Measurements from ENCODE around the gene RANGRF.
"Not testable (repeated sequence)": the region's sequence is repeated elsewhere in the genome, so short reads cannot be mapped to it uniquely, and the experiment has no call there.

The RANGRF gene, protein sequence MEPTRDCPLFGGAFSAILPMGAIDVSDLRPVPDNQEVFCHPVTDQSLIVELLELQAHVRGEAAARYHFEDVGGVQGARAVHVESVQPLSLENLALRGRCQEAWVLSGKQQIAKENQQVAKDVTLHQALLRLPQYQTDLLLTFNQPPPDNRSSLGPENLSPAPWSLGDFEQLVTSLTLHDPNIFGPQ

DNA sequence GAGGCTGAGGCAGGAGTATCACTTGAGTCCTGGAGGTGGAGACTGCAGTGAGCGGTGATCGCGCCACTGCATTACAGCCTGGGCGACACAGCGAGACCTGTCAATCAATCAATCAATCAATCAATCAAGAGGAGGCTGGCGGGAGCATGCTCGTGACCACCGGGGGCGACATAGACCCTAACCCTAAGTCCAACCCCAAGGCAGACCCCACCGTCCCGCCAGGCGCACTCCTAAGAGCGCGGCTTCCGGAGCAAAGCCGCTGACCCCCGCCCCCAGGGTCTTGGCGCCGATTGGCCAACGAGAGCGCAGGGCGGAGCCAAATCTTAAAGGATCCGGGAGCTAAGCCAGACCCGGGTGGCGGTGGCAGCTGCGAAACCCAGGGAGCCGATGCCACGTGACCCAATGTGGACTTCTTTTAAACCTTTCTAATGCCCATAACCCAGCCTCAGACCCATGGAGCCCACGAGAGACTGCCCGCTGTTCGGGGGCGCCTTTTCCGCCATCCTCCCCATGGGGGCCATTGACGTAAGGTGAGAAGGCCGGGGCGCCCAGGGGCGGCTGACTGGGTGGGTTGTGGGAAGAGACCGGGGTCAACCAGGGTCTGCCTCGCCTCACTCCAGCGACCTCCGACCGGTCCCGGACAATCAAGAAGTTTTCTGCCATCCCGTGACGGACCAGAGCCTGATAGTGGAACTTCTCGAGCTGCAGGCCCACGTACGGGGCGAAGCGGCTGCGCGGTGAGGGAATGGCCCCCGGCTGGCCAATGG, at the start of gene RANGRF:
Gene RANGRF (plus strand): TSS at position 335 of the 767 bp plus-strand sequence. CDS start 119 bp downstream, at position 454.
- DNase-seq, result peak; percentile 58 to 66 (median 64)

DNA sequence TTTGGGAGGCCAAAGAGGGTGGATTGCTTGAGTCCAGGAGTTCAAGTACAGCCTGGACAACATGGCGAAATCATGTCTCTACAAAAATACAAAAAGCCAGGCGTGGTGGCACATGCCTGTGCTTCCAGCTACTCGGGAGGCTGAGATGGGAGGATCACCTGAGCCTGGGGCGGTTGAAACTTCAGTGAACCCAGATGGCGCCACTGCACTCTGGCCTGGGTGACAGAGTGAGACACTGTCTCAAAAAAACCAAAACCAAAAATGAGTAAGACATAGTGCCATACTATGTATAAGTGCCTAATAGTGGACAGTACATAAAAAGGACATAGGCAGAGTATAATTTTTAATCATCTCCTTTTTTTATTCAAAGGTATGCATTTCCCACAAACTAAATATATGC, 44.6 kb upstream of the RANGRF start:
- DNase-seq, result no peak

DNA sequence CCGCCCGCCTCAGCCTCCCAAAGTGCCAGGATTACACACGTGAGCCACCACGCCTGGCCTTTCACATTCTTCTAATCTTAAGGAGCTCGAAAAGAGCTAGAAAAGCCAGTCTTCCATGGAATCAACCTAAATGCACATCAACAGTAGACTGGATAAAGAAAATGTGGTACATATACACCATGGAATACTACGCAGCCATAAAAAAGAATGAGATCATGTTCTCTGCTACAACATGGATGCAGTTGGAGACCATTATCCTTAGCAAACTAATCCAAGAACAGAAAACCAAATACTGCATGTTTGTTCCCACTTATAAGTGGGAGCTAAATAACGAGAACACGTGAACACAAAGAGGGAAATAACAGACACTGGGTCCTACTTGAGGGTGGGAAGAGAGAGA, 43.7 kb upstream of the RANGRF start:
- DNase-seq, result no peak

DNA sequence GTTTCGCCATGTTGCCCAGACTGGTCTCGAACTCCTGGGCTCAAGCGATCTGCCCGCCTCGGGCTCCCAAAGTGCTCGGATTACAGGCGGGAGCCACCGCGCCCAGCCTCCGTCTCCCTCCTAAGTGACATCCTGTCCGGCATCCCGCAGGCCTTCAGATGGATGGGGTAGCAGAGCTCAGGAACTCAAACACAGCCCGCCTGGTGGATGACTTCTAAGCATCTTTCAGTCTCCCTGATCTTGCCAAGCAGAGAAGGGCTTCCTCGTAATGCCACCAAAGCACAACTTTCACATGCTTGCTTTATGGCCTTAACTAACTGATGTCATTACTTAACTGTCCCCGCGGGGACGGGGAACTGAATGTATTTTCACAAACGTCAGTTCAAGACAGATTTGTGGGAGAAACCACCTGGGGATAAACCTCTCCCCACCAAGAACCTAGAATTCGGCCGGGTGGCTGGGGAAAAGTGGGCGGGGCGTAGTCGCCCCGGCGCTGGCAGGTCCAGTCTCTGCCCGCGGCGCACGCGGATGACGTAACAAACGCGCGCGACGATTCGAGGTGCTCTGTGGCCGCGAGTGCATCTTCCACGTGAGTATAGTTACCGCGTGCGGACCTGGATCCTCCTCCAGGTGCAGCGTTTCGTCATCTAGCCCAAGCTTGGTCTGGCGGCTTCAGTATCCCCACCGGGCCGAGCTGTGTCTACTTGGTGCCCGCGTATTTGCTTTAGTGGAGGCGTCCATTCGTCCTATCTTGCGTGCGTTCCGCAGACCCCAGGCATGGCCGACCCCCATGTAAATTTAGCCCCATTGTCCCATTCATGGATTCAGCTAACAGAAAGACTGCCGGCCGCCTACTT, 39.5 kb upstream of the RANGRF start, which contains the start of gene PFAS:
Gene PFAS (plus strand): TSS at position 539 of the 857 bp plus-strand sequence. CDS start 4,649 bp downstream, outside the sequence.
- DNase-seq, result peak; percentile 91 to 95 (median 93)

DNA sequence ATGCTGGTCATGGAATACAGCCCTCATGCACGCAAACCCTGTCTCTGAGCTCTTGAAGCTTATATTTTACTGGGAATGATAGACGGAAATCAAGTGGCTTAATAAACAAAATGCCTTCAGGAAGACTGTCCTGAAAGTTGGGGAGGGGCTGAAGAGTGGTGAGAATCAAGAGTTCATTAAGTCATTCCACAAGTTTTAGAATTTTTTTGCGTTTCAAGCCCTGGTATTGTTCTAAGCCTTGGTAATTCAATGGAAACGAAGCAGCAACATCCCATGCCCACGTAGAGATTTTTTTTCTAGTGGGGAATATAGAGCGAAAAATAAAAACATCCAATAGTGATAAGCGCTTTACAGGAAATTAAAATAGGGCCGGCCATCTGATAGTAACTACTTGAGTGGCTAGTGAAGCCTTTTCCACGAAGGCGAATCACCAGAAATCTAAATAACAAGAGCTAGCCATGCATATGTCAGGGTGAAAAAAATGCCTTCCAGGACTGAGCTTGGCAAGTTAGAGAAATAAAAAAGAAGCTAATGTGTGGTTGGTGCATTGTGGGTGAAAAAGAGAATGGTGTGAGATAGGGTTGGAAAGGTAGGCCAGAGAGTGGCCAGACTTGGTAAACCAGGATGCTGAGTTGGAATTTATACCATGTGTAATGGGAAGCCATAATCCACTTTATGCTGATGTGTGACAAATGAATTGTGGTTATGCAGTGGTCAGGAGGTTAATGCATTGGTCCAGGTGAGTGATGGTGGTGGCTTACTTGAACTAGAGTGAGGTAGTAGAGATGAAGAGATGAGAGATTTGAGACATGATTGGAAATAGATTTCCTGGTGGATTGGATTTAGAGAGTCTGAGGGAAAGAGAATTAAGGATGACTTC, 38.6 kb upstream of the RANGRF start:
- DNase-seq, result no peak

DNA sequence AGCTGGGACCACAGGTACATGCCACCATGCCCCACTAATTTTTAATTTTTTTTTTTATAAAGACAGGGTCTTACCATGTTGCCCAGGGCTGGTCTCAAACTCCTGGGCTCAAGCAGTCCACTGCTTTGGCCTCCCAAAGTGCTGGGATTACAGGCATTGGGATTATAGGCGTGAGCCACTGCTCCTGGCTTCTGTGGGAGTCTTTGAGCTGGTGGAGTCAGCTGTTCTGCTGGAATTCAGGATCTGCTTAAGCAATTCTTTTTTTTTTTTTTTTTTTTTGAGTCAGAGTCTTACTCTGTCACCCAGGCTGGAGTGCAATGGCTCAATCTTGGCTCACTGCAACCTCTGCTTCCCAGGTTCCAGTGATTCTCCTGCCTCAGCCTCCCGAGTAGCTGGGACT, 37.1 kb upstream of the RANGRF start:
- DNase-seq, result not testable (repeated sequence)

DNA sequence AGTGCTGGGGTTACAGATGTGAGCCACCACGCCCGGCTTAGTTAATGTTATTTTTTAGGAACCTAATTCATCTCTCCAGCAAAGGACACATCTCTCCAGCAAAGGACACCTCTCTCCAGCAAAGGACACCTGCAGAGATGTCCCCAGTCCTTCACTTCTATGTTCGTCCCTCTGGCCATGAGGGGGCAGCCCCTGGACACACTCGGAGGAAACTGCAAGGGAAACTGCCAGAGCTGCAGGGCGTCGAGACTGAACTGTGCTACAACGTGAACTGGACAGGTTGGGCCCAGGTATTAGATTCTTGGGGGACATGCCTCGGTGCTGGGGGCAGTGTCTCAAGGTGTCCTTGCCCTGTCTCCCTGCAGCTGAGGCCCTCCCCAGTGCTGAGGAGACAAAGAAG, 34.7 kb upstream of the RANGRF start:
- DNase-seq, result no peak

DNA sequence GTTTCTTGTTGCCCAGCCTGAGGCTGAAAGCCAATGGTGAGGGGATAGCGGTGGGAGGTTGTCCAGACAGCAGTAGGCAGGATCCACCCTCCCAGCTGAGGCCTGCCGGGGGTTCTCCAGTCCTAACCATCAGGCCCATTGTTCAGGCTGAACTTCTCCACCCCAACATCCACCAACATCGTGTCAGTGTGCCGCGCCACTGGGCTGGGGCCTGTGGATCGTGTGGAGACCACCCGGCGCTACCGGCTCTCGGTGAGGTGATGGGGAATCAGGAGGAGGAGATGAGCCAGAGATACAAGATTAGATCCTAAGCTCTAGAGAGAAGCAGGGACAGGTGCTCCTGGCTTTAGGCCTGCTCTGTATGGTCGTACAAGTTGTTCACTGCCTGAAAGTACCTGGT, 33.6 kb upstream of the RANGRF start:
- DNase-seq, result no peak

DNA sequence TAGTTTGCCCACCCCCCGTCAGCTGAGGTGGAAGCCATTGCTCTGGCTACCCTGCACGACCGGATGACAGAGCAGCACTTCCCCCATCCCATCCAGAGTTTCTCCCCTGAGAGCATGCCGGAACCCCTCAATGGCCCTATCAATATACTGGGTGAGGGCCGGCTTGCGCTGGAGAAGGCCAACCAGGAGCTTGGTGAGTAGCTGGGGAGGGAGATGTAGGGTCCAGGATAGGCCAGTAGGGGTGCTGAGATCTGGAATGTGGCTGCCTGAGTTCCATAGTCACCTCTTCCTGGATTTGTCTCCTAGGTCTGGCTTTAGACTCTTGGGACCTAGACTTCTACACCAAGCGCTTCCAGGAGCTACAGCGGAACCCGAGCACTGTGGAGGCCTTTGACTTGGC, 33.0 kb upstream of the RANGRF start:
- DNase-seq, result no peak

DNA sequence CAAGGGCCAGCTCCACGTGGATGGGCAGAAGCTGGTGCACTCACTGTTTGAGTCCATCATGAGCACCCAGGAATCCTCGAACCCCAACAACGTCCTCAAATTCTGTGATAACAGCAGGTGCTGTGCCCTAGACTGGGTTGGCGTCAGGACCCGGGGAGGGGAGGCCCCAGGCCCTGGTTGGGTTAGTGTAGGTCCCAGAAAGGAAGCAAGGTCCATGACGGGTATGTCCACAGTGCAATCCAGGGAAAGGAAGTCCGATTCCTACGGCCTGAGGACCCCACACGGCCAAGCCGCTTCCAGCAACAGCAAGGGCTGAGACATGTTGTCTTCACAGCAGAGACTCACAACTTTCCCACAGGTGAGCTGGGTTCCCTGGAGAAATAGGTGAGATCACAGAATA, 32.2 kb upstream of the RANGRF start:
- DNase-seq, result no peak

DNA sequence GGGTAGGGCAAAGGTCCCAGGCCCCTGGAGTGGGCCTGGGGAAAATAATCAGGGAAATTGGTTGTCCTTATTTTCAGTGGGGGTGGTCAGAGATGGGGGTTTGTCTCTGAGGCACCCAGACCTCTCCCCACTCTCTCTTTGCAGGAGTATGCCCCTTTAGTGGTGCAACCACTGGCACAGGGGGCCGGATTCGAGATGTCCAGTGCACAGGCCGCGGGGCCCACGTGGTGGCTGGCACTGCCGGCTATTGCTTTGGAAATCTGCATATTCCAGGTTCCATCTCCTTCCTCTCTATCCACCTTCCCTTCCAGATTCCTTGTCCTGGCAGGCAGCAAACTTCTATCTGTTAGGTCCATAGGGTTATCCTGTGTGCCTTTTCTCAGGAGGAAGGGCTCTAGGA, 31.8 kb upstream of the RANGRF start:
- no peak for DNase-seq

DNA sequence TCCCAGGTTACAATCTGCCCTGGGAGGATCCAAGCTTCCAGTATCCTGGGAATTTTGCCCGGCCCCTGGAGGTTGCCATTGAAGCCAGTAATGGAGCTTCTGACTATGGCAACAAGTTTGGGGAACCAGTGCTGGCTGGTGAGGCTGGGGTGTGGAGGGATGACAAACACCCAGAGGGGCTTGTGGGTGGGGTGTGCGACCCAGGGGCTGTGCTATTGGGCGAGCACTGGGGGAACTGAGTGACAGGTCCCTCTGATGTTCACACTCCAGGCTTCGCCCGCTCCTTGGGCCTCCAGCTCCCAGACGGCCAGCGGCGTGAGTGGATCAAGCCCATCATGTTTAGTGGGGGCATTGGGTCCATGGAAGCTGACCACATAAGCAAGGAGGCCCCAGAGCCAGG, 30.7 kb upstream of the RANGRF start:
- DNase-seq, result no peak

DNA sequence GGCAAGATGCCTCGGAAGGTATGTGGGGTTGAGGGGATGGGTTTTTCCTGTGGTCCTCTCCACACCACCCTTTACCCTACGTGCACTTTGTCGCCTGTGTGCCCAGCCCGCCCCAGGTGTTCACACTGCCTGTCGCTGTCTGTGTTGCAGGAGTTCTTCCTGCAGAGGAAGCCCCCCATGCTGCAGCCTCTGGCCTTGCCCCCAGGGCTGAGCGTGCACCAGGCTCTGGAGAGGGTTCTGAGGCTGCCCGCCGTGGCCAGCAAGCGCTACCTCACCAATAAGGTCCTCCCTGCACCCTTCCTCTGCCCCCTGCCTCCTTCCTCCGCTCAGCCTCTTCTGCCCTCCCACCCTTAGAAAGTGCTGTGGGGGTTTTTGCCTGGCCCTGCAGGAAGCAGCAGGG, 24.1 kb upstream of the RANGRF start:
- DNase-seq, result no peak

DNA sequence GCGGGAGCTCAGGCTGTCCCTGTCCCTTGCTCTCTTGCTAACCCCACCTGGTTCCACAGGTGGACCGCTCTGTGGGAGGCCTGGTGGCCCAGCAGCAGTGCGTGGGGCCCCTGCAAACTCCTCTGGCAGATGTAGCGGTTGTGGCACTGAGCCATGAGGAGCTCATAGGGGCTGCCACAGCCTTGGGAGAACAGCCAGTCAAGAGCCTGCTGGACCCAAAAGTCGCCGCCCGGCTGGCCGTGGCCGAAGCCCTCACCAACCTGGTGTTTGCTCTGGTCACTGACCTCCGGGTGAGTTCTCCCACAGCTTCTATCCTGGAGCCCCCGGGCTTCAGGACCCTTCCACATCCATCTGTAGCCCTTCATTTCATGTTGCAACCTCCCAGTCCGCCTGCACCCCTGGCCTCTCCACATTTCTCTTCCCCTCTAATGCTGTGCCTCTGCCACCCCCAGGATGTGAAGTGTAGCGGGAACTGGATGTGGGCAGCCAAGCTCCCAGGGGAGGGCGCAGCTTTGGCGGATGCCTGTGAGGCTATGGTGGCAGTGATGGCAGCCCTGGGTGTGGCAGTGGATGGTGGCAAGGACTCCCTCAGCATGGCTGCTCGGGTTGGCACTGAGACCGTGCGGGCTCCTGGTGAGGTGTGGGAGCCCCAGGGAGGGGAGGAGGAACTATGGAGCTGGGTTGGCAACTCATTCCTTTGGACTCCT, 23.5 kb upstream of the RANGRF start:
- DNase-seq, result no peak

DNA sequence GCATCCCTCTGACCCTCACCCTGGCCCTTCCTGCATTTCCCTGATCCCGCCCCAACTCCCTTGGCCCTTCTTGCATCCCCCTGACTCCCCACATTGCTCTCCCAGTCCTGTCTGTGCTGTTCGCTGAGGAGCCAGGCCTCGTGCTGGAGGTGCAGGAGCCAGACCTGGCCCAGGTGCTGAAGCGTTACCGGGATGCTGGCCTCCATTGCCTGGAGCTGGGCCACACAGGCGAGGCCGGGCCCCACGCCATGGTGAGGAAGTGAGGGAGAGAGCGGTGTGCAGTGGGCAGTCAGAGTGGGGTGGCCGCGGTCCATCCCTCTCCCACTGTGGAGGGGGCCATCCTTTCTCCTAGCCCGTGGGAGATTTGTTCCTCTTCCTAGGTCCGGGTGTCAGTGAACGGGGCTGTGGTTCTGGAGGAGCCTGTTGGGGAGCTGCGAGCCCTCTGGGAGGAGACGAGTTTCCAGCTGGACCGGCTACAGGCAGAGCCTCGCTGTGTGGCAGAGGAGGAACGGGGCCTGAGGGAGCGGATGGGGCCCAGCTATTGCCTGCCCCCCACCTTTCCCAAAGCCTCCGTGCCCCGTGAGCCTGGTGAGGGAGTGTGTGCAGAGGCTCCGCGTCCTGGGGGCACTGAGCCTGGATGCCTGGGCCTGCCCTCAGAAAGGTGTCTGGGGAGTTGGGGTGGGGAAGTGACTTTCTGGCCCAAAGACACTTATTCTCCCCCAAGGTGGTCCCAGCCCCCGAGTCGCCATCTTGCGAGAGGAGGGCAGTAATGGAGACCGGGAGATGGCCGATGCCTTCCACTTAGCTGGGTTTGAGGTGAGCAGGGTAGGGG, 21.6 kb upstream of the RANGRF start:
- no peak for DNase-seq

DNA sequence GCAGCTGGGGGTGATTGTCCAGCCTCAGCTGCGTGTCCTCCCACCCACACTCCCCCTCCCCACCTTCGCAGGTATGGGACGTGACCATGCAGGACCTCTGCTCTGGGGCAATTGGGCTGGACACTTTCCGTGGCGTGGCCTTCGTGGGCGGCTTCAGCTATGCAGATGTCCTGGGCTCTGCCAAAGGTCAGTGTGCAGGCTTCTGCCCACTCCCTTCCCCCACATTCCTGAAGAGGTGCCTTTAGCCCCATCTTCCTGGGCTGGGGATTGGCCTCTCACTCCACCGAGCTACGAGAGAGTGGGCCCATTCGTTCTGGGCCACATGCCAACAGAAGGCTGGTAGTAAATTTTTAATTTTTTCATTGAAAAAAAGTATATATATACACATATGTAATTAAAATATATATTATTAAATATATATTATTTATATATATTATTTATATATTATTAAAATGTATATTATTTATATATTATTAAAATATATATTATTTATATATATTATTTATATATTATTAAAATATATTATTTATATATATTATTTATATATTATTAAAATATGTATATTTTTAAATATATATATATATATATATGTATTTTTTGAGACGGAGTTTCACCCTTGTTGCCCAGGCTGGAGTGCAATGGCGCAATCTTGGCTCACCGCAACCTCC, 20.9 kb upstream of the RANGRF start:
- DNase-seq, result no peak

DNA sequence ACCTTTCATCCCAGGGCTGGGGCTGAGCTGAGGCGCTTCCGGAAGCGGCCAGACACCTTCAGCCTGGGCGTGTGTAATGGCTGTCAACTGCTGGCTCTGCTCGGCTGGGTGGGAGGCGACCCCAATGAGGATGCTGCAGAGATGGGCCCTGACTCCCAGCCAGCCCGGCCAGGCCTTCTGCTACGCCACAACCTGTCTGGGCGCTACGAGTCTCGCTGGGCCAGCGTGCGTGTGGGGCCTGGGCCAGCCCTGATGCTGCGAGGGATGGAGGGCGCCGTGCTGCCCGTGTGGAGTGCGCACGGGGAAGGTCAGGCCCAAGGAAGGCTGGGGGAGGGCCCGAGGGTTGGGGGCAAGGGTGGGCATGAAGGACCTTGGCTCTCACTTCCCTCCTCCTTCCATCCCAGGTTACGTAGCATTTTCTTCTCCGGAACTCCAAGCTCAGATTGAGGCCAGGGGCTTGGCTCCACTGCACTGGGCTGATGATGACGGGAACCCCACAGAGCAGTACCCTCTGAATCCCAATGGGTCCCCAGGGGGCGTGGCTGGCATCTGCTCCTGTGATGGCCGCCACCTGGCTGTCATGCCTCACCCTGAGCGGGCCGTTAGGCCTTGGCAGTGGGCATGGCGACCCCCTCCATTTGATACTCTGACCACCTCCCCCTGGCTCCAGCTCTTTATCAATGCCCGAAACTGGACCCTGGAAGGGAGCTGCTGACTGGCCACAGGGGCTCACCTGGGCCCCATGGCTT, 19.7 kb upstream of the RANGRF start:
- DNase-seq, result no peak

DNA sequence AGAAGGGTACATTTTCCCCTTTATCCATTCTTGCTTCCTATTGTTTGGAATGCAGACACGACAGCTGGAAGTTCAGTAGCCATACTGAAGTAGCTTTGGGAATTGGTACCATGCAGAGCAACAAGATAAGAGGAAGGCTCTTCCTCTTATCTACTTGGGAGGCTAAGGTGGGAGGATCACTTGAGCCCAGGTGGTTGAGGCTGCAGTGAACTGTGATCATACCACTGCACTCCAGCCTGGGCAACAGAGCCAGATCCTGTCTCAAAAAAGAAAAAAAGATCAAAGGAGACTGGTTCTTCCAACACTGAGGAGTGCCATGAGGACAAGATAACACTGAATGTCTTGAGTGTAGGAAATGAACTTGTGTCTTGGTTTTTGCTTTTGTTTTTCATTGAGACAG, 16.0 kb upstream of the RANGRF start:
- no peak for DNase-seq

DNA sequence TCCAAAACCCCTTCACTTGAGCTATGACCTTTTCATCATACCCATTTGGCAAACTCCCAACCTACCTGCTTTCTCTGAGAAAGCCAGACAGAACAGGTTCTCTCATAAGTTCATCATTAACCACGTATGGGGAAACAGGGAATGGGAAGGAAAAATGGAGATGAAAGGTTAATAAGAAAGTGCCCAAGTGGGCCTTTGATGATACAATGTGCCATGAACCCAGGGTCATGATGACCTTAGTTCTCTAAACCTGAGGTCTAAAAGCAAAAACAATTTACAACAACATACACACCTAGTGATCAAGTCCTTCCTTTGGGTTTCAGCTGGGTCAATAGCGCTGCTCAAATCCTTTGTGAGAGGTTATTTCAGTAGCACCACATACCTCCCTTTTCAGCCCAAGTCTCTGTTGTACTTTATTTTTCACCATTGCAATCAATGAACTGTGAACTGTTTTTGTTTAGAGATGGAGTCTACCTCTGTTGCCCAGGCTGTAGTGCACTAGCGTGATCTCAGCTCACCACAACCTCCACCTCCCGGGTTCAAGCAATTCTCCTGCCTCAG, 14.5 kb upstream of the RANGRF start:
- no peak for DNase-seq

All from activated CD4-positive, CD25-positive, alpha-beta regulatory T cell (primary cell).